ENCODE results near the gene PQBP1. TPM values are rescaled to one million over a fixed set of nuclear protein-coding genes. Genes with fewer than 3 reads are reported as not detected.

Gene PQBP1
- total RNA-seq, 1 donor from 2014 or later = 101 TPM

GRCh38 chrX:48910926-48911411, 13.2 kb downstream of the PQBP1 start:
- H3K36me3 ChIP-seq (ENCODE audit: insufficient read depth, low read length) = peaks cover 2% of the 10 kb centered on the region
- H3K4me1 ChIP-seq (ENCODE audit: insufficient read depth, low read length) = peaks cover 11% of the 10 kb centered on the region
- peak overlapping the region; percentile 99 for H3K9ac ChIP-seq (ENCODE audit: low read length)
- peak; percentile 52 for FAIRE-seq
- H3K9me3 Mint-ChIP-seq (ENCODE audit: unreplicated experiment) = no peaks in the 10 kb centered on the region
- DNase-seq (ENCODE audit: low read depth) = no peak
- H3K27me3 ChIP-seq (ENCODE audit: insufficient read depth, low read length) = no peaks in the 10 kb centered on the region
- TF ChIP-seq CTCF (IDR thresholded peaks at IDR 0.05; ENCODE audit: insufficient read depth, low read depth, low read length) (no peak), EZH2 (IDR thresholded peaks at IDR 0.05; ENCODE audit: insufficient read depth, low read length) (no peak)
- peak overlapping the region; percentile 62 for H2AFZ ChIP-seq (ENCODE audit: low read depth, low read length)
- H3K27me3 Mint-ChIP-seq (ENCODE audit: low read depth, unreplicated experiment) = no peaks in the 10 kb centered on the region
- H3K36me3 Mint-ChIP-seq (ENCODE audit: low read depth, unreplicated experiment) = peaks cover 4% of the 10 kb centered on the region
- peak overlapping the region; percentile 99 for H3K27ac Mint-ChIP-seq (ENCODE audit: unreplicated experiment)
- H3K4me3 Mint-ChIP-seq (ENCODE audit: unreplicated experiment) = peak overlapping the region; percentile 98
- H3K9me3 ChIP-seq (ENCODE audit: insufficient read depth, low read depth, low read length) = no peaks in the 10 kb centered on the region
- H3K79me2 ChIP-seq (ENCODE audit: insufficient read depth, low read length) = peaks cover 32% of the 10 kb centered on the region
- peaks cover 15% of the 10 kb centered on the region for H4K20me1 ChIP-seq (ENCODE audit: insufficient read depth, low read length)
- H3K27ac ChIP-seq (ENCODE audit: low read depth, low read length) = peak overlapping the region; percentile 79
- peak overlapping the region; percentile 97 for H3K4me2 ChIP-seq (ENCODE audit: low read length)
- peak overlapping the region; percentile 98 for H3K4me3 ChIP-seq (ENCODE audit: insufficient read depth, low read depth, low read length)
- H3K4me1 Mint-ChIP-seq (ENCODE audit: low read depth, unreplicated experiment) = peaks cover 1% of the 10 kb centered on the region

GRCh38 chrX:48911412-48912182, 13.9 kb downstream of the PQBP1 start, which contains the start of gene SLC35A2:
Gene SLC35A2, minus strand, starts transcription at chrX:48911646. Its CDS starts 10 bp downstream, at chrX:48911636.
- peak; percentile 66 for DNase-seq (ENCODE audit: low read depth)
- peaks cover 9% of the 10 kb centered on the region for H4K20me1 ChIP-seq (ENCODE audit: insufficient read depth, low read length)
- H3K4me2 ChIP-seq (ENCODE audit: low read length) = peak within 1 kb of the TSS; percentile 97
- H3K9ac ChIP-seq (ENCODE audit: low read length) = peak within 1 kb of the TSS; percentile 99
- H3K27me3 ChIP-seq (ENCODE audit: insufficient read depth, low read length) = no peaks in the 10 kb centered on the region
- H3K36me3 Mint-ChIP-seq (ENCODE audit: low read depth, unreplicated experiment) = peaks cover 3% of the 10 kb centered on the region
- H3K4me3 ChIP-seq (ENCODE audit: insufficient read depth, low read depth, low read length) = peak within 1 kb of the TSS; percentile 98
- peak within 1 kb of the TSS; percentile 62 for H2AFZ ChIP-seq (ENCODE audit: low read depth, low read length)
- H3K4me1 Mint-ChIP-seq (ENCODE audit: low read depth, unreplicated experiment) = peaks cover 1% of the 10 kb centered on the region
- H3K4me3 Mint-ChIP-seq (ENCODE audit: unreplicated experiment) = peak within 1 kb of the TSS; percentile 98
- peaks cover 2% of the 10 kb centered on the region for H3K36me3 ChIP-seq (ENCODE audit: insufficient read depth, low read length)
- no peaks in the 10 kb centered on the region for H3K9me3 Mint-ChIP-seq (ENCODE audit: unreplicated experiment)
- H3K79me2 ChIP-seq (ENCODE audit: insufficient read depth, low read length) = peaks cover 32% of the 10 kb centered on the region
- H3K27ac ChIP-seq (ENCODE audit: low read depth, low read length) = peak within 1 kb of the TSS; percentile 79
- peaks cover 11% of the 10 kb centered on the region for H3K4me1 ChIP-seq (ENCODE audit: insufficient read depth, low read length)
- H3K27me3 Mint-ChIP-seq (ENCODE audit: low read depth, unreplicated experiment) = no peaks in the 10 kb centered on the region
- no peak for TF ChIP-seq EZH2 (IDR thresholded peaks at IDR 0.05; ENCODE audit: insufficient read depth, low read length)
- no peak for TF ChIP-seq CTCF (IDR thresholded peaks at IDR 0.05; ENCODE audit: insufficient read depth, low read depth, low read length)
- peak; percentile 43 for FAIRE-seq
- H3K27ac Mint-ChIP-seq (ENCODE audit: unreplicated experiment) = peak within 1 kb of the TSS; percentile 99
- no peaks in the 10 kb centered on the region for H3K9me3 ChIP-seq (ENCODE audit: insufficient read depth, low read depth, low read length)

Data from astrocyte (in vitro differentiated cells and primary cell).